HG03039 (cell line): Measurements from ENCODE around the gene TOR3A.
"Not testable (repeated sequence)": the region's sequence is repeated elsewhere in the genome, so short reads cannot be mapped to it uniquely, and the experiment has no call there.

ENCODE experiments used
- ATAC-seq: cut with Tn5 transposase; IDR thresholded peaks from one replicate; pipeline ENCODE4 v1.9.1; 2021; ENCODE audit warnings: mild to moderate bottlenecking, moderate library complexity; ENCODE audit not compliant: unreplicated experiment

The TOR3A gene

DNA sequence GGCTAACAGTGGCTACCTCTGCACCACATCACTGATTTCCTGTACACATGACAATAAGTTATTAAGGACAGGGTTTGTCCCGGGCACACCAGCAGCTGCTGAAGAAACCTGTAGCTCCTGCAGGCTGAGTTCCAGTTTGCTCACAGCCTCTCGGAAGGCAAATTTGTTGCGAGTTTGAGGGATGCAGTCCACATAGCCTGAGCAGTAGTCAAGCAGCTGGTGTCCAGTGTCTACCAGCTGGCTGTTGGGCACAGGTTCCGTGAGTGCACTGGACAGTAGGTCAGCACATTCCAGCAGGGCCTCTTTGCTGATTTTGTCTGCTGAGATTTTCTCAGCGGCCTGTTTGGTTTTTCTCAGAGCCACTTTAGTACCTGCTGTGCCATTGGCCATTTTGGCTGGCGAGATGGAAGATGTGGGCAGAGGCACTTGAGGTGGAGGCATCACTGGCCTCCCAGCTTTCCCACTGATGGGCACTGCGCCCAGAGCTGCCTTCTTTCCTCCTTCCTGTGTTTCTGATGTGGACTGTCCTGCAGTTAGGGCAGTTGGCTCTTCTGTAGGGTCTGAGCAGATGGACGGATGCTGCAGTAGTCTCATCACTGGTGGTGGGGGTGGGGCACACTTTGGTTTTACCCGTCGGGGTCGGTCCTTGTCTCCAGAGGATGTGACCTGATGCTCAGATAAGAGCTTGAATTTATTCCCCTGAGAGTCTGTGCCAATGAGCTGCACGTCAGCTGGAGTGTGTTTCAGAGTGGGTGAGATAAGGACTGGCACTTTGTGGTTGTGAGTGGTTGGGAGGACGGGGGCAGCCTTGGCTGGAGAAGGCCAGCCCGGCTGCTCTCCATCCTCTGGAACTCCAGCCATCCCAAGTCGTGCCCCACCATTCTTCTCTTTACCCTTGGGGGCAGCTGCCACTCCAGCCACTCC is 26.1 kb downstream of the TOR3A start:
- ATAC-seq: no peak

- ATAC-seq: no peak
These were observed 26.8 kb downstream of the TOR3A start for GRCh38 chr1:179108644-179109043.

DNA sequence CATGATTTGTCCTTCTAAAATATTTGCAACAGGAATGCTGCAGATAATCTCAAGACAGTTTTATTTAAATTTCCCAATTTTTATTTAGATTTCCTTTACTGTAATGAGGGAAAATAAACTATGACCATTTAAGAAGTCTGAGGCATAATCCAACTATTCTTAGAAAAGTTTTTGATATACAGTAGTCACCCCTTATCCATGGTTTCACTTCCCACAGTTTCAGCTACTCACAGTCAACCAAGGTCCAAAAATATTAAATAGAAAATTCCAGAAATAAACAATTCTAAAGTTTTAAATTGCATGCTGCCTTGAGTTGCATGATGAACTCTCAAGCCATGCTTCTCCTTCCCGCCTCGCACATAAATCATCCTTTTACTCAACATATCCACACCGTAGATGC is 33.3 kb downstream of the TOR3A start:
- ATAC-seq: no peak

DNA sequence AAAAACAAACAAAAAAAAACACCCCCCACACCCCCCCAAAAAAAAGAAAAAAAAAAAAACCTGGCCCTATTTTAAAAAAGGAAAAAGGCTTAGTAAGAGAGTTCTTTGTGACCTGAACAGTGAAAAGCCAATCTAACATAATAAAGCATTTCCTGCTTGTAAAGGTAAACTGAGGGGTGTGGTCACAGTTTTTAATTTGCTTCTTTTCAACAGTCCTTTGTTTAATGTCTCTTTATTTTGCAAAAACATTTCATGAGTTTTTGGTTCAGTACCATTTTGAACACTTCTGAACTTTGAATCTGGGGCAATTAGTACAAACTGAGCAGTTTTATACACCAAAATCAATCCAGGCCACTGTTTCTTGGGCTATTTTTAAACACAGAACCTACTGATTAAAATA is 37.6 kb downstream of the TOR3A start:
- no peak for ATAC-seq

- no peak for ATAC-seq
These were observed 38.9 kb downstream of the TOR3A start for GRCh38 chr1:179120736-179121135.

- no peak for ATAC-seq
These were observed 39.5 kb downstream of the TOR3A start for GRCh38 chr1:179121159-179121938.

DNA sequence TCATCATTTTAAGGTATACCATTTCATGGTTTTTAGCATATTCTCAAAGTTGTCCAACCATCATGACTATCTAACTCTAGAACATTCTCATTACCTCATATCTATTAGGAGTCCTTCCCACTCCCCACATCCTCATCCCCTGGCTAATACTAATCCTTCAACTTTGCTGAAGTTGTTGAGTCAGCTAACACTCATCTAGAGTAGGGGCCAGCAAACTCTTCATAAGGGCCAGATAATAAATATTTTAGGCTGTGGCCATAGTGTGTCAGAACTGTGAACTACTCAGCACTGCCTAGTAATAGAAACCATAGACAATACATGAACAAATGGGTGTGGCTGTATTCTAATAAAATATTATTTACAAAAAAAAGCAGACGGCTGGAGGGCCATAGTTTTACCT is 43.0 kb downstream of the TOR3A start:
- no peak for ATAC-seq

- no peak for ATAC-seq
These were observed 44.6 kb downstream of the TOR3A start for GRCh38 chr1:179126338-179127060.

DNA sequence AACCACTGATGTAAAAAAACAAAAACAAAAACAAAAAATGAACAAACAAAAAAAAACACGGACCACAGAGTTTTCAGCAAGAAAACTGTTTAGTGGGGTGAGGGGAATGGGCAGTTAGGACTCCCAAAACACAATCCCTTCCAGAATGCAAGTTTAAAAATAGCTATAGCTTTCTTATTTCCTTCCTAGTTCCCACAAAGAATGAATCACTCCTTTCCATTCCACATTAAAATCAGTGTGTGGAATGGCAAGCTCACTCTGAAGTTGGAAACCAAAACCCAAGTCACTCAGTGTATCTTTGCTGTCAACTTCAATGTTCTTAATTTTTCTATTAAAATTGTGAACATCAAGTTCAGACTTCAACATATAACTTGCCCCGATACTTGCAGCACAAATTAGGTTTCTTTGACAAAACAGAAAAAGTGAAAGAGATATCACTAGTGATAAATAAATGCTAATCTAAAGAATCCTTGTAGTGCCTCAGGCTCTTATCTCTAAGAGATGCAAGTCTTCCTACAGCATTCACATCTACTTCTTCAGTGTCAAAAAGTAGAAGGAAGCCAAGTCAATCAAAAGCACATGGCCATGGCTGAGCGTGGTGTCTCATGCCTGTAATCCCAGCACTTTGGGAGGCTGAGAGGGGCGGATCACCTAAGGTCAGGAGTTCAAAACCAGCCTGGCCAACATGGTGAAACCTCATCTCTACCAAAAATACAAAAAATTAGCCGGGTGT is 45.5 kb downstream of the TOR3A start:
- ATAC-seq: no peak

- no peak for ATAC-seq
These were observed 46.6 kb downstream of the TOR3A start for GRCh38 chr1:179128520-179128919.

- ATAC-seq: peak; percentile 94
These were observed 48.0 kb downstream of the TOR3A start for GRCh38 chr1:179129702-179130473.

GRCh38 chr1:179135168-179135567 is 53.3 kb downstream of the TOR3A start:
- ATAC-seq: not testable (repeated sequence)

DNA sequence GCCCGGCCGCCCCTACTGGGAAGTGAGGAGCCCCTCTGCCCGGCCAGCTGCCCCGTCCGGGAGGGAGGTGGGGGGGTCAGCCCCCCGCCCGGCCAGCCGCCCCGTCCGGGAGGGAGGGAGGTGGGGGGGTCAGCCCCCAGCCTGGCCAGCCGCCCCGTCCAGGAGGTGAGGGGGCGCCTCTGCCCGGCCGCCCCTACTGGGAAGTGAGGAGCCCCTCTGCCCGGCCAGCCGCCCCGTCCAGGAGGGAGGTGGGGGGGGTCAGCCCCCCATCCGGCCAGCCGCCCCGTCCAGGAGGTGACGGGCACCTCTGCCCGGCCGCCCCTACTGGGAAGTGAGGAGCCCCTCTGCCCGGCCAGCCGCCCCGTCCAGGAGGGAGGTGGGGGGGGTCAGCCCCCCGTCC is 53.8 kb downstream of the TOR3A start:
- not testable (repeated sequence) for ATAC-seq

- ATAC-seq: no peak
These were observed 55.9 kb downstream of the TOR3A start for GRCh38 chr1:179137617-179138255.

GRCh38 chr1:179138755-179139154 is 56.9 kb downstream of the TOR3A start:
- not testable (repeated sequence) for ATAC-seq

DNA sequence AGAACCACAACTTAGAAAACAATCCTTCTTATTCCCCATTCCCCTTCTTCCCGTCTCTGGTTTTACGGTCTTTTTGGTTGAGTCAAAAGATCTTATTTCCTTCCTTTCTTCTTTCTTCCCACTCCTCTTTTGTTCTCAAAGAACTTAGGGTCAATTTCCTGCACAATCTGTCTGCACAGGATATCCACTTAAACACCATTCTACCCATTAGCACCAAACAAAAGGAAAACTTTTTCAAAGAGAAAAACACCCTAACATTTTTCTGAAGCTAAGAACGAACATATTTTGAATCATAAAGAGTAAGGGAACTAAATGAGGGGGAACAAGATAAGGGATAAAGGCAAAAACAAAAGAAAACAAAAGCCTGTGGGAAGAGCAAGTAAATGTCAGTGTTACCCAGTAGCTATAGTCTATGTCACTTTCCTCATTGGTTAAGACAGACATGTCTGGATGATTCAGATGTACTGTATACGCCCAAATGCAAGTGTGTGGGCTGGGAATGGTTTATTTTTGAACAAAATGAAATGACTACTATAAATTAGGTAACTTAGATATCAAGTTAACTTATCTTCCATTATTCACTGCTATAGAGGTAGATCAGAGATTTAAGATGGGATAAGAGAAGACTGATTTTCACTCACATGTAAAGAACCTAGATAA is 59.9 kb downstream of the TOR3A start:
- no peak for ATAC-seq

DNA sequence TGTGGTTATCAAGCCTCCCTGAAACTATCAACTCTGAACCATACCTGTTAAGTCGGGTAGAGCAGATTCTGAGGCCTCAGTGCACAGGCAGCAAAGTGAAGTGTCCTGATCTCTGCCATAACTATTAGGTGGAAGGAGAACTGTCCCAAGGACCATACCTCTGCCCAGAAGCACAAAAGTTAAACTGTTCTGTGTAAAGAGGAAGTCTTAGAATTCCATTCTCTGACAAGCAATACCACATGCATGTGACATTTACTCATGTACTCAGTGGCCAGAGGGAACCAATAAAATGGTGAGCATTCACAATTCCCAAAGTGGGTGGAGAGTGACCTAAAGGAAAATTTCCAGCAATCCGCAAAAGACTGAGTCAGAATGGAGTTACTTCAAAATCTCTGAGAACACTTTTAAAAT is 61.0 kb downstream of the TOR3A start:
- no peak for ATAC-seq

GRCh38 chr1:179143322-179143721 is 61.5 kb downstream of the TOR3A start:
- ATAC-seq: no peak

DNA sequence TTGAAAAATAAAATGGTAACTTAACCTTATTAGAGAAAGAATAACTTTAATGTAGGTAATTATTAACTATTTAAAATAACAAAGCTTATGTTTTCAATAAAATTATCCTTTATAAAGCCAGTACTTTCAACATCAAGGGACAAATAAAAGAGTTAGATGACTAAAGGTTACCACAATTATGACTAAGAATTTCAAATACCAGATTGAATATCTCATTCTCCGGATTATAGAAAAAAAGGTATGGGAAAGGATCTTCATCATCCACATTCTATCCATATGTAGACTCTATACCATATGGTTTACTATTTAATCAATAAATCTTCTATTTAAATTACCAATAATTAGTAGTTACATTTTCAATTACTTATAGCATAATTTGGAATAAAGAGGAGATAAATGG is 62.8 kb downstream of the TOR3A start:
- no peak for ATAC-seq
